Stimulated activated CD4-positive, alpha-beta T cell treated with anti-CD3 and anti-CD28 coated beads, TNF-alpha, amount 100 ng/mL, for 48 hours (primary cell): ENCODE results near the gene ZNF786.
A peak's percentile ranks its signal among the peaks of the same experiment; 100 is the strongest.
"Not testable (repeated sequence)": the region's sequence is repeated elsewhere in the genome, so short reads cannot be mapped to it uniquely, and the experiment has no call there.

Experiments
- DNase-seq, 3 donors: peaks; one replicate each; pipeline ENCODE4 v3.0.0-alpha.2; 2020; ENCODE audit warnings: low read depth in 3 of 3

ZNF786 gene

GRCh38 chr7:149090397-149091195 is at the start of gene ZNF786:
Gene ZNF786, minus strand, starts transcription at chr7:149090718. Its CDS starts 78 bp downstream, at chr7:149090640.
- peak; percentile 88 to 97 (median 89) for DNase-seq

- DNase-seq = no peak
Observed at GRCh38 chr7:149136118-149136517, 45.6 kb upstream of the ZNF786 start.

GRCh38 chr7:149133028-149133710 is 42.7 kb upstream of the ZNF786 start:
- DNase-seq = no peak

- no peak for DNase-seq
Observed at GRCh38 chr7:149130572-149131198, 40.2 kb upstream of the ZNF786 start.

- DNase-seq = peak; percentile 35 to 65 (median 40)
Observed at GRCh38 chr7:149126662-149127266, 36.2 kb upstream of the ZNF786 start.

GRCh38 chr7:149125863-149126661 is 35.5 kb upstream of the ZNF786 start, which contains the start of gene ZNF425:
Gene ZNF425, minus strand, starts transcription at chr7:149126324. Its CDS starts 111 bp downstream, at chr7:149126213.
- DNase-seq = peak; percentile 86 to 94 (median 88)

GRCh38 chr7:149125189-149125862 is 34.8 kb upstream of the ZNF786 start:
- no peak for DNase-seq

- DNase-seq = no peak
Observed at GRCh38 chr7:149109969-149110368, 19.5 kb upstream of the ZNF786 start.

- no peak for DNase-seq
Observed at GRCh38 chr7:149104749-149105148, 14.2 kb upstream of the ZNF786 start.

- no peak for DNase-seq
Observed at GRCh38 chr7:149104214-149104613, 13.7 kb upstream of the ZNF786 start.

- DNase-seq = no peak
Observed at GRCh38 chr7:149103424-149103823, 12.9 kb upstream of the ZNF786 start.

GRCh38 chr7:149102666-149103065 is 12.1 kb upstream of the ZNF786 start:
- DNase-seq = no peak

- no peak for DNase-seq
Observed at GRCh38 chr7:149100821-149101220, 10.3 kb upstream of the ZNF786 start.

- no peak for DNase-seq
Observed at GRCh38 chr7:149099058-149099457, 8.5 kb upstream of the ZNF786 start.

- no peak for DNase-seq
Observed at GRCh38 chr7:149097088-149097487, 6.6 kb upstream of the ZNF786 start.

- no peak for DNase-seq
Observed at GRCh38 chr7:149093228-149093627, 2.7 kb upstream of the ZNF786 start.

- DNase-seq = not testable (repeated sequence)
Observed at GRCh38 chr7:149092244-149092643, 1.7 kb upstream of the ZNF786 start.

- DNase-seq = no peak
Observed at GRCh38 chr7:149087376-149087775, 3.1 kb downstream of the ZNF786 start.

- DNase-seq = no peak
Observed at GRCh38 chr7:149085866-149086265, 4.7 kb downstream of the ZNF786 start.

- DNase-seq = no peak
Observed at GRCh38 chr7:149084407-149084806, 6.1 kb downstream of the ZNF786 start.

- no peak for DNase-seq
Observed at GRCh38 chr7:149081914-149082313, 8.6 kb downstream of the ZNF786 start.
